CD1c-positive myeloid dendritic cell (primary cell): ENCODE measurements around the gene TBC1D22B.

Experiments
- DNase-seq: peaks from one replicate; pipeline ENCODE4 v3.0.0-alpha.2; 2016; ENCODE audit errors: extremely low spot score

Gene TBC1D22B

DNA sequence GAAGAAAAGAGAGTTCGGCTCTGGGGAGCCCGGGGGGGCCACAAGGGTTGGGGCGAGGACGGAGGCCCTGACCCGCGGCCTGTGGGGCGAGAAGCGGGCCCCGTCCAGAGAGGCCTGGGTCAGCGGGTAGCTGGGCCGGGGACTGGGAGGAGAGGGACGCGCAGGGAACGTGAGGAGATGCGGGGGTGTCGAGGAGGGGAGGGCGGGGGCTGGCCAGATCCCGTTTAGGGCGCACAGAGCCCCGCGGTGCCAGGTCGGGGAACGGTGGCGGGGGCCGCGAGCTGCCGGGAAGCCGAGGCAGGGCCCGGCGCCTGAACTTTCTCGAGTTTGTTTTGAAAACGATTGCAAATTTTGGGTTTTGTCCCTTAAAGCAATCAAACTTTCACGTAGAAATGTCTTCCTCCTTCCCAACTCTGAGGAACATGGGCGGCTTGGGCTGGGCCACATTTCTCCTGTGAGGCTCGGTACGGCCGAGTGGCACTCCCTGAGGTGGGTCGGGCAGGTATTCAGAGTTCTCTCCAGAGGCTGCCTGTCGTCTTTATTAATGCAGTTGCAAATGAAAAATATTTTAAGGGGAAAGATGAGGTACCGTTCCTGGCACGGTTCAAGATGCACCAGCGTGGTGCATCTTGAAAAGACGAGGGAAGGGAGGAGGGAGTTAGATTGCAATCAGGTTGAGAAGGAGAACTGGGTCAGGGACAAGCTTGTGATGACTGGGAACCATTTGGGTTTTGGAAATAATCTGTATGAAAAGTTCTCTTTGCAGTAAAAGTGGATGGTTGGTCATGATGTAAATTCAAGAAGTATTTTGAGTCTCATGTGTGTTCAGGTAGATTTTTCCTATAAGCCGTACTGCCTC lies 97.2 kb downstream of the TBC1D22B start:
- DNase-seq = peak; percentile 14

DNA sequence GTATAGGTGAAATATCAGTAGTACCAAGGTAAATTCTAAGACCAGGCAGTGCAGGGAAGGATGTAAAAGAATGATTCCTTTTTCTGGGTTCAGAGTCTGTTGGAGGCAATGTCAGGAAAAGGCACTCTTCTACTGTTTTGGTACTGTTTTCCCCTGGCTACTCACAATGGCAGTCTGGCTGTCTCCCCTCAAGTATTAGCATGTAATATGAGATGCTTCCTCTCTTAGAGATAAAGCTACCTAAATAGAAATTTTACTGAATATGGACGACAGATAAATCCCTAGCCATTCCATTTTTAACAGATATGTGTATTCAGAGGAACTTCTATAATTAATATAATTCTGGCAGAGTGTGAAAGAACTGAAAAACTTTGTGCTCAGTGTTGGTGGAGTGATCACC lies 99.7 kb downstream of the TBC1D22B start:
- no peak for DNase-seq

DNA sequence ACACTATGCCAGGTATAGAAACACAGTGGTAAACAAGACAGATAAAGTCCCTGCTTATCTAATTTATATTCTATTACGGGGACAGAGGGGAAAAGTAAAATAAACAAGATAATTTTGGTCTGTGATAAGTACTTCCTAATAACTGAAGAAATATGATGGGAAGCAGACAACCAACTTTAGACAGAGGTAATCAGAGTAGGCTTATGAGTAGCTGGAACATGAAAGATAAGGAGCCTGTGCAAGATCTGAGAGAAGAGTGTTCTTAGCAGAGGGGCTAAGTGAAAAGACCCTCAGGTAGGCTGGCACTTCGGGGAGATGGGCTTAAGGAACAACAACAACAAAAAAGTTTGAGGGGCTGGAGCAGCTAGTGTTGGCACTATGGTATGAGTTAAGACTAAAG lies 100.3 kb downstream of the TBC1D22B start:
- DNase-seq = no peak

DNA sequence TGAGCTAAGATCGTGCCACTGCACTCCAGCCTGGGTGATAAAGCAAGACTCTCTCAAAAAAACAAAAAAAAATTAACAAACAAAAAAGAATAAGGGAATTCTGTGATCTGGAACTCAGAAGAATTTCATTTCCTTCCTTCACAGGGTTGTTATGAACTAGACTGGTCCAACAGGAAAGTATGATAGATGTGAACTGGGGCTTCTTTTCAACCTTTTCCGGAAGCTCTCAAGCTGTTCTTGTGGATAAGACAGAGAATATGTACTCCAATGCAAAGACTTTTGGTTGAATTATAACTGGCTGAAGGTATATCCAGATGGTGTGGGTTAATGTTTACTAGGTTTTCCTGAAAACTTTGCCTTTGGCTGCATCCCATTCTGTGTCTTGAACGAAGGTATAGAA lies 101.5 kb downstream of the TBC1D22B start:
- no peak for DNase-seq

DNA sequence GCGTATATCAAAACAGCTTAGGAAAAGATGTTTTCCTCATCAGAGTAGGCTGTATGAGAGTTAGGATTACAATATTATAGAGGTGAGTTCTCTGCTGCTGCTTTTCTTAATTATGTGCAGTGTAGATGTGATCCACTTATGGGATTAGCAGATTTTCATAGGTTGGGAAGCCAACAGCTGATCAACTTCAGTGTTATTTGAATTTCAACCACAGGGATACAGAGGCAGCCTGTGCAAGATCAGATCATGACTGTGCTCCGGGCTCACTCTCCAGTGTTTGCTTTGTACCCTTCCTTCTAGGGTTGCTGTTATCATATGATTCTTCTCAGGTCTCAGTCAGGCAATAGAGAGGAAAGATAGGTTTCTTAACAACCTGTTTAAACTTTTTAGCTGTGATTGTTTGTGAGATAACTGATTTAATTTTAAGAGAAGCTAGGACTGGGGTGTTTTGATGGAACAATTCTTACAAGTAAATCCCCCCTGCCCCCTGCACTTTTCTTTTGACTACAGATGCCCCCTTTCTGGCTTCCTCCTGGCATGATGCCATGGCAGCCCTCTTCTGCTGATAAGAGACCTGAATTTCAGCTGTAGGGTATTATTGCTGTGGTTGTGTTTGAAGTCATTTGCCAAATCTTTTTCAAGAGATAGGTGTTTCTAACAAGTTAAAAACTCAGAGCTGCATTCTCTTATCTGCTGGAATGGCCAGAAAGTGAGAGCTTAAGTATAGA lies 104.7 kb downstream of the TBC1D22B start:
- DNase-seq = no peak

DNA sequence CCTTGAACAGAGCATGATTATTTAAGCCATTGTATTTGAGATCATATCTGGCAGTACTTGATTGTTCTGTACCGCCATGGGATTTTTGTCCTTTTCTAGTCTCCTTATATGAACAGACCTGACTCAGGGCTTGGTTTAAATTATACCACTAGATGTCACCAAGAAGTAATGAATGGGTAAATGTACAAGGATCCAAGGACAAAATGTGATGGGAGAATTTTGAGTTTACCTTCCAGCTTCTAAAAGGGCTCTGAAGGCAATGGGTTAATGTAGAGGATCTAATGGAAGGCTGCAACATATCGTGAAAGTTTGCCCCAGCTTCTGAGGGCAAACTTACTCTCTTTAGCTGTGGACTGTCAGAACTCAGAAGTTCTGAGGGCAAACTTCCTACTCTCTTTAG lies 108.2 kb downstream of the TBC1D22B start:
- no peak for DNase-seq

DNA sequence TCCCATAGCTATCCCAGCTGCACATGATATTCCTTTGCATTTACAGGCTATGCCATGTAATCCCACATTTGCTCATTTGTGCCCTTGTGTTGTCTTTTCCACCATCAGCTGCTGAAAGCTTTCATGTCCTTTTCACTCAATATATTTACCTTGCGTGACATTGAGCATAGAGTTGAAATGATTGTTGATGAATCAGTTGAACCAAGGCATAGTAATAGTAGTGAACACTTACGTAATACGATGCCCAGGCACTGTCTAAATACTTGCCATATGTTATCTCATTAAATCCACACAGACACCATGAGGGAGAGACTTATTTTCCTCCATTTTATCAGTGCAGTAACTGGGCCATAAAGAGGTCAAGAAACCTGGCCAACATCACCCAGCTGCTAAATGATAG lies 109.3 kb downstream of the TBC1D22B start:
- DNase-seq = no peak

DNA sequence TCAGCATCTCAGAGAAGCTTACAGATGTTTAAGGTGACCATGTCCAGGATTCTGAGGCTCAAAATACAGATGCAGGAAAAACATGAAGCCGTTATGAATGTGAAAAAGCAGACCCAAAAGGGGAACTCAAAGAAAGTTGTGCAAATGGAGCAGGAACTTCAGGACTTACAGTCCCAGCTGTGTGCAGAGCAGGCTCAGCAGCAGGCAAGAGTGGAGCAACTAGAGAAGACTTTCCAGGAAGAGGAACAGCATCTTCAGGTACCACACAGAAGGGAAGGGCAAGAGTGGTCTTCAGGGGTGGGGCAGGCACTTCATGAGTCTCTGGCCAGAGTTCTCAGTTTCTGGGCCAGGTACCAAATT lies 111.4 kb downstream of the TBC1D22B start:
- peak; percentile 29 for DNase-seq

DNA sequence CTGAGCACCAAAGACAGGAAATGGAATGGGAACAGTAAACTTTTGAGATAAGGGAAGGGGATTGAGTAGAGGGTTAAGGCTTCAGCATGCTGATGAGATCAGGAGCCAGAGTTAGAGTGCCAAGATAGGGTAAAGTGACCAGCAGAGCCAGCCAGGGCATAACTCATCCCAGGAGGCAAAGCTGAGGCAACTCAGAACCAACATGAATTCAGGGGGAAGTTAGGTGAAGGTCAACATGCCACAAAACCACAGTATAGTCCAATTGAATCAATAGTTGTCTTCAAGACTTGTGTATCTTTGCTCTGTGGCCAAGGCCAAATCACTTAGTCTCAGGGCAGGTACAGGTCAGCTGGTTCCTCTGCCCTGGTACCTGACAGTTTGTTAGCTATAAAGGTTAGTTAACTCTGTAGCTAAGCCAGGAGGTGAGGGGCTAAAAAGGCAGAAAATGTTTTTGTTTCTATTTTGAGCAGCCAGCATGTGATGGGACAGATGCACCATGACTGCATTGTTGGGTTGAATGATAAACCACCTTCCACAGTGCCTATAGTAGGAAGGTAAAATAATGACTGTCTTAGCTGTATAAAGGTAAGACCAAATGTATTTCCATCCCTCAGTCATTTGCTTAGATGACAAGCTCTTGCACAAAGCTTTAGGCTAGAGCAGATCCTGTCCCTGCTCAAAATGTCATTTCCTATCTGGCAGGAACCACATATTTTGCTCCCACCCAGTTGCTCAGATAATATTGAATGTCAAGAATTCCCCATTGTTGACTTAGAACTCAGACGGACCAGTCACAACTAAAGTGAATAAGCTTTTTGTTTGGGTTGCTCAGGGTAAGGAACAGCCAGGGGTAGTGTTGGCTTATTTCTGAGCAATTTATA lies 112.0 kb downstream of the TBC1D22B start:
- DNase-seq = no peak

DNA sequence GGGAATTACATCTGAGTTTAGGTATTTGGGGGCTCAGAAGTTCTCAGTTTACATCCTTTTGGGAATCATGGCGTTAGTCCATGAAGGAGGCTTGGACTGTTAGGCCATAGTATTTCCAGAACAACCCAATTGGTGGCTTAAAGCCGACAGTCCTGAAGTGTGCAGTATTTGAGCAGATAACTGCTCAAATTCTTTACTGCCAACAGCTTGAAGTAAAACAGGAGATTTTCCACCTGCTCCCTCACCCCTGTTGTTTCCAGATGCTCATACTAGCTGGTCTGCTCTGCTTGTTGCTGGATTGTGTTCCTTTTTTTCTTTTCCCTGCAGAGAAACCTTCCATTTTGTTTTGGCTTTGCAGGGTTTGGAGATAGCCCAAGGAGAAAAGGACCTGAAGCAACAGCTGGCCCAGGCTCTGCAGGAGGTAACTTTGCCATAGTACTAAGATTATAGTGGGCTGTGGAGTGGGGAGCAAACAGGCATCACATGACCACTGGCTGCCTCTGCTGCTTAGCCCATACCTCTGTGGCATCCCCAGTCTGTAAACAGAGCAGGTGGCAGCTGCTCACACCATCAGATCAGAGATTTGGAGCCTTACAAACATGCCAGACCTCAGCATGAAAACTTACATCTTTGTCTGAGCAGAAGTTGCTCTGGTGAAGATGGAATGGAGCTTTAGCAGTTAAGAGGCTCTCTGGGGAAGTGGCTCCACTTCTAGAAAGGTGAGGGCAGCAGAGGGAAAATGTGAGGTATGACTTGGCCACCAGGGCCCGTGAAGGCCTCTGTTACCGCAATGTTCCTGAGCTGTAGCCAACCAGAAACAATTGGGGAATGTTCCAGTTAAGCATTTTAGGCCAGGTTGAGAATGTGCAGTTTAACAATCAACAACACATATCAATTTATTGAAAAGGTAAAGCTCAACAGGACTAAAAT lies 113.8 kb downstream of the TBC1D22B start:
- DNase-seq = no peak

DNA sequence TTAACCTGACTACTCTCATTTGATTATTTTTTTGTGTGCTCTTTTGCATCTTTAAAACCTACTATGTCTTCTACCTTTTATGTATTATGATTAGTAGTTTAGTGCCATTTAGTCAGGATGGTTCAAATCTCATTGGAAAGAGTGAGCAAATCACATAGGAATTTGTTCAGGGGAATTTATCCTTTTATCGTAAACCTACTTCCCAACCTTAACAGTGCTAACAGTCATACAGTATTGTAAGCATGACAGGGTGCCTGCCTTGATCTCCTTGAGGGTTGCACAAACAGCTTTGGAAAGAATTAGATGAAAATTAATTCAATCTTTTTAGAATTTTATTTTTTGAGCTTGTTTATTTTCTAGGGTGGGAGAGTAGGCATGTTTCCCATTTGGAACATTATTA lies 114.5 kb downstream of the TBC1D22B start:
- no peak for DNase-seq

DNA sequence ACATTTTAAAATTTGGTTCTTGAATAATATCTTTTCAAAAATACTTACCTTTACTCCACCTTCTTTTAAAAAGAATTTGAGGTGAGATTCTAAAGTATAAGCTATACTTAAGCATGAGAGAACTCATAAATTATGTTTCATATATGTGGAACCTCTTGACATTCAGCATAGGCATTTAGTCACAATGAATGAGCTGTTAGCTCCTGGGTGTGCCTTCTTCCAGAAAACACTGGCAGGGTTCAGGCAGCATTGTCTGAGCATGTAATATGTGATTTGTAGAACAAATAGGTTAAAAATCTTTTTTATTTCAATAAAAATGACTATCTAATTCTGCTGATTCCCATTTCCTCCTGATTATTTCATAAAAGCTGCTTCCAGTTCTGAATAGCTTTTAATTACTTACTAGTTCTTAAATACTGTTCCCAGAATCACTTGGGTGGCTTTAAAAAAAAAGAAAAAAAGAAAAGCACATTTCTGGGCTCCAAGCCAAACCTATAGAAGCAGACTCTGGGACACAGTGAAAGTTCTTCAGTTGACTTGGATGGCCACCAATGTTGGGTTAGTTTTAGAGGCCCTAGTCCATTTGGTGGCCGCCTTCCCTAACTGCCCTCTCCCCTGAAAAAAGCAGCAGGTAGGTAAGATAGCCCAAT lies 116.4 kb downstream of the TBC1D22B start:
- no peak for DNase-seq

DNA sequence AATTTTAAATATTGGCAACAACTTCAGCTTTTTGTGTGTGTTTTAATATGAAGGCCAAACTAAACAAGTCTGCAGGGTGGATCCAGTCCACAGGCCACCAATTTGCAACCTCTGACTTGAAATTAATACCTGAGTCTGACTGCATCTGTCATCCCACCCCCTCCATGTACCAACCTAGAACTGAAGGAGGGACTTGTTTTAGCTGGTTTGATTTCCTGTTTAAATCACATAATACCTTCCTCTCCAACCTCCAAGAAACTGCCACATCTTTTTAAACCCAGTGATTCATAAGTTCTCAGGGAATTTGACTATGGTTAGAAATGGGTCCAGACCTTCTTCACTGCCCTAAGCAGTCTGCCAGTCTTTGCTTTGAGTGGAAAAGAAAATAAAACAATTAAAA lies 117.8 kb downstream of the TBC1D22B start:
- DNase-seq = no peak

DNA sequence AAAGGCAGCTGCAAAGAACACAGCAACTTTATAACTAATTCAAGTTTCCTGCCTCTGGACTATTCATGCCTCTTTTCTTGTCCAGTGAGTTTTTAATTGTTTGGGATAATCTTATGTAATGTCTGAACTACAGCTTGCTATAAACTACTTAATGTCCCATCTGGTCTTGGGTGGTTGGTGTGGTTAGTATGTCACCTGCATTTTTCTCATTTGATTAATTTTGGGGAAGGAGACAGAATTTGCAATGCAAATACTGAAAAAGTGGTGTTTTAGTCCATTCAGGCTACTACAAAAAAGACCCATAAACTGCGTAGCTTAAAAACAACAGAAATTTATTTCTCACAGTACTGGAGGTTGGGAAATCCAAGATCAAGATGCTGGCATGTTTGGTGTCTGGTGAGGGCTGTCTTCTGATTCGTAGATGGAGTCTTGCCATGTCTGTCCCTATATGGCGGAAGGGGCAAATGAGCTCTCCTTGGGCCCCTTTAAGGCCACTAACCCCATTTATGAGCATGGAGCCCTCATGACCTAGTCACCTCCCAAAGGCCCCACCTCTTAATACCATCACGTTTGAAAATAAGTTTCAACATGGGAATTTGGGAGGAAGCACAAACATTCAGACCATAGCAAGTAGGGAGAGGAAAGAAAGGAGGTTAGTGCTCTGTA lies 118.6 kb downstream of the TBC1D22B start:
- DNase-seq = no peak

DNA sequence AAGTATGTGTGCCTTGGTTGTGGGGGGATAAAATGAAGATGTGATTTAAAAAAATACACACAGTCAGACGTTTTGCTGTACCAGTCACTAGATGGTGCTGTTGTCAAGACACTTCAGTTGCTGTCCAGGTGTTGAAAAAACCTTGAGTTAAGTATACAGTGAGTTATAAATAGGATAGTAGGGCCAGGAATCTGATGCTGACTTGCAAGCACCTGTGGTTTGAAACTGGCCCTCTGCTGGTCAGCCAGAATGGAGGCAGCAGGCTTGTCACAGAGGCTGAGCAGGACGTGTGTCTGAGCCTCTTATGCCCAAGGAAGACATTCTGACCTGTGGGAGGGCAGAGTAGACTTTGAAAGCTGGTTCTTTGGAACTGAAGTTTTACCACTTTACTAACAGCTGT lies 124.0 kb downstream of the TBC1D22B start:
- peak; percentile 30 for DNase-seq
